GM23338 (cell line): ENCODE results near the gene RYR3. TPM values are rescaled to one million over a fixed set of nuclear protein-coding genes. Genes with fewer than 3 reads are reported as not detected.

Source experiments
- CREB1 ChIP-seq: fragments of 250-450 bp; sonication (Bioruptor Pico); IDR thresholded peaks from 2 replicates; pipeline ENCODE4 v1.5.0; 2020; ENCODE audit warnings: low read depth, mild to moderate bottlenecking, moderate library complexity
- EZH2 ChIP-seq: fragments of 200-600 bp; sonication (generic); IDR thresholded peaks from one replicate; pipeline ENCODE4 v1.8.0; 2017; ENCODE audit warnings: antibody characterized with exemption, mild to moderate bottlenecking, low read depth; ENCODE audit not compliant: unreplicated experiment
- EZH2phosphoT487 ChIP-seq: fragments of 200-600 bp; sonication (generic); IDR thresholded peaks from one replicate; pipeline ENCODE4 v1.8.1; 2018; ENCODE audit warnings: antibody characterized with exemption; ENCODE audit not compliant: unreplicated experiment
- STAT1 ChIP-seq: IDR thresholded peaks from one replicate; pipeline ENCODE4 v1.6.1; 2016; ENCODE audit warnings: antibody characterized with exemption; ENCODE audit not compliant: unreplicated experiment
- ZNF114 ChIP-seq: fragments of 250-450 bp; sonication (Bioruptor Pico); IDR thresholded peaks from 2 replicates; pipeline ENCODE4 v1.5.0; 2020; ENCODE audit warnings: mild to moderate bottlenecking, moderate library complexity
- ZNF331 ChIP-seq: fragments of 250-450 bp; sonication (Bioruptor Pico); IDR thresholded peaks from 2 replicates; pipeline ENCODE4 v1.5.0; 2020; ENCODE audit warnings: low read depth, mild to moderate bottlenecking, moderate library complexity
- polyA plus RNA-seq: library from polyadenylated mRNA; unstranded; fragments of >200 nt; fragmentation: Nextera tagmentation; extraction: Ambion mirVana; gene quantifications from 2 replicates; pipeline ENCODE4 v1.2.1, GENCODE V29; 2016
- total RNA-seq: library from RNA; depleted of rRNA; stranded (reverse); fragments of >200 nt; shearing (Covaris generic); gene quantifications from 2 replicates; pipeline ENCODE4 v1.2.3, GENCODE V29; 2014
- TF ChIP-seq, protein P1 (sequence below): fragments of 250-450 bp; sonication (Bioruptor Pico); IDR thresholded peaks from 2 replicates; pipeline ENCODE4 v1.5.0; 2020; ENCODE audit warnings: mild to moderate bottlenecking, moderate library complexity
- TF ChIP-seq, protein P2 (sequence below): IDR thresholded peaks from 2 replicates; pipeline ENCODE4 v1.6.1; 2016; ENCODE audit warnings: antibody characterized with exemption
- TF ChIP-seq, protein P3 (sequence below), 2 experiments: fragments of 200-600 bp in 1 of 2; sonication (generic) in 1 of 2; conservative IDR thresholded peaks; 2 replicates each; pipeline versions ENCODE4 v1.5.1 to v1.6.1; 2016 to 2017; ENCODE audit warnings: antibody characterized with exemption in 2 of 2, low read depth in 2 of 2, mild to moderate bottlenecking in 2 of 2, moderate library complexity in 1 of 2

Gene RYR3
- total and polyA plus RNA-seq, 2 experiments from 2014 or later: 1.1 to 1.2 TPM

DNA sequence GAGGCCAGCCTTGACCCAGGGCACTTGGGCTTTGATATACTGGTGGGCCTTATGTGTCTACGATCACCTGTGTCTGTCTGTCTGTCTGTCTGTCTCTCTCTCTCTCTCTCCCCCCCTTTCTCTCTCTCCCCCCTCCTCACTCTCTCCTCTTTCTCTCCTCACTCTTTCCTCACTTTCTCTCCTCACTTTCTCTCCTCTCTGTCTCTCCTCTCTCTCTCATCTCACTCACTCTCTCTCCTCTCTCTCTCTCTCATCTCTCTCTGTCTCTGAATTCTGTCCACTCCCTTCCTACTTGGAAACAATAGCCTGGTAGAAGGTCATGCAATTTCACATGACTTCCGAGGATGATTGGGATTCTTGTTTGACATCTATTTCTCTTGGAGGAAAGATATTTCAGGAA is 388.4 kb downstream of the RYR3 start (continued):
- TF ChIP-seq, protein P1, sequence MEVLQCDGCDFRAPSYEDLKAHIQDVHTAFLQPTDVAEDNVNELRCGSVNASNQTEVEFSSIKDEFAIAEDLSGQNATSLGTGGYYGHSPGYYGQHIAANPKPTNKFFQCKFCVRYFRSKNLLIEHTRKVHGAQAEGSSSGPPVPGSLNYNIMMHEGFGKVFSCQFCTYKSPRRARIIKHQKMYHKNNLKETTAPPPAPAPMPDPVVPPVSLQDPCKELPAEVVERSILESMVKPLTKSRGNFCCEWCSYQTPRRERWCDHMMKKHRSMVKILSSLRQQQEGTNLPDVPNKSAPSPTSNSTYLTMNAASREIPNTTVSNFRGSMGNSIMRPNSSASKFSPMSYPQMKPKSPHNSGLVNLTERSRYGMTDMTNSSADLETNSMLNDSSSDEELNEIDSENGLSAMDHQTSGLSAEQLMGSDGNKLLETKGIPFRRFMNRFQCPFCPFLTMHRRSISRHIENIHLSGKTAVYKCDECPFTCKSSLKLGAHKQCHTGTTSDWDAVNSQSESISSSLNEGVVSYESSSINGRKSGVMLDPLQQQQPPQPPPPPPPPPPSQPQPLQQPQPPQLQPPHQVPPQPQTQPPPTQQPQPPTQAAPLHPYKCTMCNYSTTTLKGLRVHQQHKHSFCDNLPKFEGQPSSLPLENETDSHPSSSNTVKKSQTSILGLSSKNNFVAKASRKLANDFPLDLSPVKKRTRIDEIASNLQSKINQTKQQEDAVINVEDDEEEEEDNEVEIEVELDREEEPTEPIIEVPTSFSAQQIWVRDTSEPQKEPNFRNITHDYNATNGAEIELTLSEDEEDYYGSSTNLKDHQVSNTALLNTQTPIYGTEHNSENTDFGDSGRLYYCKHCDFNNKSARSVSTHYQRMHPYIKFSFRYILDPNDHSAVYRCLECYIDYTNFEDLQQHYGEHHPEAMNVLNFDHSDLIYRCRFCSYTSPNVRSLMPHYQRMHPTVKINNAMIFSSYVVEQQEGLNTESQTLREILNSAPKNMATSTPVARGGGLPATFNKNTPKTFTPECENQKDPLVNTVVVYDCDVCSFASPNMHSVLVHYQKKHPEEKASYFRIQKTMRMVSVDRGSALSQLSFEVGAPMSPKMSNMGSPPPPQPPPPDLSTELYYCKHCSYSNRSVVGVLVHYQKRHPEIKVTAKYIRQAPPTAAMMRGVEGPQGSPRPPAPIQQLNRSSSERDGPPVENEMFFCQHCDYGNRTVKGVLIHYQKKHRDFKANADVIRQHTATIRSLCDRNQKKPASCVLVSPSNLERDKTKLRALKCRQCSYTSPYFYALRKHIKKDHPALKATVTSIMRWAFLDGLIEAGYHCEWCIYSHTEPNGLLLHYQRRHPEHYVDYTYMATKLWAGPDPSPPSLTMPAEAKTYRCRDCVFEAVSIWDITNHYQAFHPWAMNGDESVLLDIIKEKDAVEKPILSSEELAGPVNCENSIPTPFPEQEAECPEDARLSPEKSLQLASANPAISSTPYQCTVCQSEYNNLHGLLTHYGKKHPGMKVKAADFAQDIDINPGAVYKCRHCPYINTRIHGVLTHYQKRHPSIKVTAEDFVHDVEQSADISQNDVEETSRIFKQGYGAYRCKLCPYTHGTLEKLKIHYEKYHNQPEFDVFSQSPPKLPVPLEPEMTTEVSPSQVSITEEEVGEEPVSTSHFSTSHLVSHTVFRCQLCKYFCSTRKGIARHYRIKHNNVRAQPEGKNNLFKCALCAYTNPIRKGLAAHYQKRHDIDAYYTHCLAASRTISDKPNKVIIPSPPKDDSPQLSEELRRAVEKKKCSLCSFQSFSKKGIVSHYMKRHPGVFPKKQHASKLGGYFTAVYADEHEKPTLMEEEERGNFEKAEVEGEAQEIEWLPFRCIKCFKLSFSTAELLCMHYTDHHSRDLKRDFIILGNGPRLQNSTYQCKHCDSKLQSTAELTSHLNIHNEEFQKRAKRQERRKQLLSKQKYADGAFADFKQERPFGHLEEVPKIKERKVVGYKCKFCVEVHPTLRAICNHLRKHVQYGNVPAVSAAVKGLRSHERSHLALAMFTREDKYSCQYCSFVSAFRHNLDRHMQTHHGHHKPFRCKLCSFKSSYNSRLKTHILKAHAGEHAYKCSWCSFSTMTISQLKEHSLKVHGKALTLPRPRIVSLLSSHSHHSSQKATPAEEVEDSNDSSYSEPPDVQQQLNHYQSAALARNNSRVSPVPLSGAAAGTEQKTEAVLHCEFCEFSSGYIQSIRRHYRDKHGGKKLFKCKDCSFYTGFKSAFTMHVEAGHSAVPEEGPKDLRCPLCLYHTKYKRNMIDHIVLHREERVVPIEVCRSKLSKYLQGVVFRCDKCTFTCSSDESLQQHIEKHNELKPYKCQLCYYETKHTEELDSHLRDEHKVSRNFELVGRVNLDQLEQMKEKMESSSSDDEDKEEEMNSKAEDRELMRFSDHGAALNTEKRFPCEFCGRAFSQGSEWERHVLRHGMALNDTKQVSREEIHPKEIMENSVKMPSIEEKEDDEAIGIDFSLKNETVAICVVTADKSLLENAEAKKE: no peak
- TF ChIP-seq CREB1: no peak
- no peak for TF ChIP-seq ZNF114
- TF ChIP-seq EZH2phosphoT487: no peak
- TF ChIP-seq, protein P2, sequence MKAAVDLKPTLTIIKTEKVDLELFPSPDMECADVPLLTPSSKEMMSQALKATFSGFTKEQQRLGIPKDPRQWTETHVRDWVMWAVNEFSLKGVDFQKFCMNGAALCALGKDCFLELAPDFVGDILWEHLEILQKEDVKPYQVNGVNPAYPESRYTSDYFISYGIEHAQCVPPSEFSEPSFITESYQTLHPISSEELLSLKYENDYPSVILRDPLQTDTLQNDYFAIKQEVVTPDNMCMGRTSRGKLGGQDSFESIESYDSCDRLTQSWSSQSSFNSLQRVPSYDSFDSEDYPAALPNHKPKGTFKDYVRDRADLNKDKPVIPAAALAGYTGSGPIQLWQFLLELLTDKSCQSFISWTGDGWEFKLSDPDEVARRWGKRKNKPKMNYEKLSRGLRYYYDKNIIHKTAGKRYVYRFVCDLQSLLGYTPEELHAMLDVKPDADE: no peak
- no peak for TF ChIP-seq STAT1
- TF ChIP-seq, protein P3, sequence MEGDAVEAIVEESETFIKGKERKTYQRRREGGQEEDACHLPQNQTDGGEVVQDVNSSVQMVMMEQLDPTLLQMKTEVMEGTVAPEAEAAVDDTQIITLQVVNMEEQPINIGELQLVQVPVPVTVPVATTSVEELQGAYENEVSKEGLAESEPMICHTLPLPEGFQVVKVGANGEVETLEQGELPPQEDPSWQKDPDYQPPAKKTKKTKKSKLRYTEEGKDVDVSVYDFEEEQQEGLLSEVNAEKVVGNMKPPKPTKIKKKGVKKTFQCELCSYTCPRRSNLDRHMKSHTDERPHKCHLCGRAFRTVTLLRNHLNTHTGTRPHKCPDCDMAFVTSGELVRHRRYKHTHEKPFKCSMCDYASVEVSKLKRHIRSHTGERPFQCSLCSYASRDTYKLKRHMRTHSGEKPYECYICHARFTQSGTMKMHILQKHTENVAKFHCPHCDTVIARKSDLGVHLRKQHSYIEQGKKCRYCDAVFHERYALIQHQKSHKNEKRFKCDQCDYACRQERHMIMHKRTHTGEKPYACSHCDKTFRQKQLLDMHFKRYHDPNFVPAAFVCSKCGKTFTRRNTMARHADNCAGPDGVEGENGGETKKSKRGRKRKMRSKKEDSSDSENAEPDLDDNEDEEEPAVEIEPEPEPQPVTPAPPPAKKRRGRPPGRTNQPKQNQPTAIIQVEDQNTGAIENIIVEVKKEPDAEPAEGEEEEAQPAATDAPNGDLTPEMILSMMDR (conservative IDR thresholded peaks at IDR 0.05; ENCODE audit: low read depth in 2 of 2): no peak
- TF ChIP-seq EZH2: no peak
- no peak for TF ChIP-seq ZNF331
